Liver (tissue), 3 donors: Measurements from ENCODE around the gene OR56B4.

ENCODE experiments used
- CTCF ChIP-seq: fragments of 150-350 bp; IDR thresholded peaks from 2 replicates; pipeline ENCODE4 v1.5.1; 2017; ENCODE audit warnings: improper control_type of control experiment, low read depth, low read length; ENCODE audit not compliant: missing input control
- EGR1 ChIP-seq, 2 donors: IDR thresholded peaks; 2 replicates each; pipeline ENCODE4 v1.6.1; 2016 to 2018; ENCODE audit warnings: antibody characterized with exemption in 2 of 2, low read depth in 2 of 2
- FOXA1 ChIP-seq: IDR thresholded peaks from 2 replicates; pipeline ENCODE4 v1.6.1; 2016; ENCODE audit warnings: antibody characterized with exemption
- GABPA ChIP-seq, 2 donors: IDR thresholded peaks in 1 of 2; conservative IDR thresholded peaks in 1 of 2; 2 replicates each; pipeline ENCODE4 v1.6.1; 2016; ENCODE audit warnings: antibody characterized with exemption in 2 of 2, mild to moderate bottlenecking in 1 of 2, moderate library complexity in 1 of 2
- HNF4G ChIP-seq: IDR thresholded peaks from 2 replicates; pipeline ENCODE4 v1.6.1; 2016; ENCODE audit warnings: antibody characterized with exemption
- JUND ChIP-seq, 2 donors: IDR thresholded peaks; 2 replicates each; pipeline ENCODE4 v1.6.1; 2016; ENCODE audit warnings: antibody characterized with exemption in 2 of 2
- RXRA ChIP-seq, 2 donors: IDR thresholded peaks; 2 replicates each; pipeline ENCODE4 v1.6.1; 2017 to 2018; ENCODE audit warnings: antibody characterized with exemption in 2 of 2, mild to moderate bottlenecking in 1 of 2
- SP1 ChIP-seq: IDR thresholded peaks from 2 replicates; pipeline ENCODE4 v1.6.1; 2018; ENCODE audit warnings: antibody characterized with exemption, mild to moderate bottlenecking
- TAF1 ChIP-seq: conservative IDR thresholded peaks from 2 replicates; pipeline ENCODE4 v1.6.1; 2016; ENCODE audit warnings: antibody characterized with exemption, mild to moderate bottlenecking
- YY1 ChIP-seq: IDR thresholded peaks from 2 replicates; pipeline ENCODE4 v1.6.1; 2016; ENCODE audit warnings: antibody characterized with exemption, mild to moderate bottlenecking
- TF ChIP-seq, protein P1 (sequence below): IDR thresholded peaks from 2 replicates; pipeline ENCODE4 v1.6.1; 2016; ENCODE audit warnings: antibody characterized with exemption, mild to moderate bottlenecking
- donor health status: healthy.
- donor health status: healthy.

DNA sequence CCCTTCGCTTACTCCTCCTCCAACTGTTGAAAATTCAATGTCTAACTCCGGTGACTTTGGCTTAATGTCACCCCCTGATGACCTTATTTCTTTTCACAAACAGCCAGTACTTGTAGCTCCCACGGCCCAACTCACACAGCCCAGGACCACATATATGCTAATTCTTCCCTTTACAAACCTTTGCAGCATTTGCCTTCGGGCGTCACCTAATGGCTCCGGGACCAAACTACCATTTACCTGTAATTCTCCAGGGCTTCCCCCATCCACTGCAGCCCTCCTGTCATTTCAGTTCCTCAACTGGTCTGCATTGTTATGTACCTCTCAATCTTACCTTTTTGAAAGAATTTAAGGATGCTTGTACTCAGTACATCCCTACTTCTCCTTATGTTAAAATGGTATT is 29.8 kb upstream of the OR56B4 start:
- TF ChIP-seq YY1 = no peak
- TF ChIP-seq EGR1 (IDR thresholded peaks at IDR 0.05; ENCODE audit: low read depth in 2 of 2) = no peak
- no peak for TF ChIP-seq CTCF
- no peak for TF ChIP-seq TAF1
- TF ChIP-seq, protein P1, sequence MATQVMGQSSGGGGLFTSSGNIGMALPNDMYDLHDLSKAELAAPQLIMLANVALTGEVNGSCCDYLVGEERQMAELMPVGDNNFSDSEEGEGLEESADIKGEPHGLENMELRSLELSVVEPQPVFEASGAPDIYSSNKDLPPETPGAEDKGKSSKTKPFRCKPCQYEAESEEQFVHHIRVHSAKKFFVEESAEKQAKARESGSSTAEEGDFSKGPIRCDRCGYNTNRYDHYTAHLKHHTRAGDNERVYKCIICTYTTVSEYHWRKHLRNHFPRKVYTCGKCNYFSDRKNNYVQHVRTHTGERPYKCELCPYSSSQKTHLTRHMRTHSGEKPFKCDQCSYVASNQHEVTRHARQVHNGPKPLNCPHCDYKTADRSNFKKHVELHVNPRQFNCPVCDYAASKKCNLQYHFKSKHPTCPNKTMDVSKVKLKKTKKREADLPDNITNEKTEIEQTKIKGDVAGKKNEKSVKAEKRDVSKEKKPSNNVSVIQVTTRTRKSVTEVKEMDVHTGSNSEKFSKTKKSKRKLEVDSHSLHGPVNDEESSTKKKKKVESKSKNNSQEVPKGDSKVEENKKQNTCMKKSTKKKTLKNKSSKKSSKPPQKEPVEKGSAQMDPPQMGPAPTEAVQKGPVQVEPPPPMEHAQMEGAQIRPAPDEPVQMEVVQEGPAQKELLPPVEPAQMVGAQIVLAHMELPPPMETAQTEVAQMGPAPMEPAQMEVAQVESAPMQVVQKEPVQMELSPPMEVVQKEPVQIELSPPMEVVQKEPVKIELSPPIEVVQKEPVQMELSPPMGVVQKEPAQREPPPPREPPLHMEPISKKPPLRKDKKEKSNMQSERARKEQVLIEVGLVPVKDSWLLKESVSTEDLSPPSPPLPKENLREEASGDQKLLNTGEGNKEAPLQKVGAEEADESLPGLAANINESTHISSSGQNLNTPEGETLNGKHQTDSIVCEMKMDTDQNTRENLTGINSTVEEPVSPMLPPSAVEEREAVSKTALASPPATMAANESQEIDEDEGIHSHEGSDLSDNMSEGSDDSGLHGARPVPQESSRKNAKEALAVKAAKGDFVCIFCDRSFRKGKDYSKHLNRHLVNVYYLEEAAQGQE = no peak
- no peak for TF ChIP-seq SP1
- TF ChIP-seq RXRA (IDR thresholded peaks at IDR 0.05) = no peak
- TF ChIP-seq GABPA (IDR thresholded peaks at IDR 0.05 in 1 of 2, conservative IDR thresholded peaks at IDR 0.05 in 1 of 2) = no peak
- TF ChIP-seq HNF4G = no peak
- TF ChIP-seq FOXA1 = no peak
- no peak for TF ChIP-seq JUND (IDR thresholded peaks at IDR 0.05)
